Measurements from ENCODE around the gene TRIM2.

TRIM2 gene

GRCh38 chr4:153344131-153345011 is 140.1 kb downstream of the TRIM2 start, which contains the start of gene MND1:
TSS of gene MND1 (plus strand) at chr4:153344688. CDS start at chr4:153344738, 50 bp downstream.
- peak; percentile 84 for DNase-seq

GRCh38 chr4:153345012-153345981 is 141.1 kb downstream of the TRIM2 start:
- peak; percentile 55 for DNase-seq

- no peak for DNase-seq
These were observed 141.8 kb downstream of the TRIM2 start for GRCh38 chr4:153346031-153346430.

GRCh38 chr4:153346563-153346962 is 142.3 kb downstream of the TRIM2 start:
- no peak for DNase-seq

- no peak for DNase-seq
These were observed 142.9 kb downstream of the TRIM2 start for GRCh38 chr4:153347117-153347516.

- no peak for DNase-seq
These were observed 143.8 kb downstream of the TRIM2 start for GRCh38 chr4:153348006-153348405.

GRCh38 chr4:153349206-153349805 is 145.1 kb downstream of the TRIM2 start:
- DNase-seq: no peak

- DNase-seq: no peak
These were observed 157.9 kb downstream of the TRIM2 start for GRCh38 chr4:153362184-153362583.

- no peak for DNase-seq
These were observed 159.8 kb downstream of the TRIM2 start for GRCh38 chr4:153364061-153364460.

GRCh38 chr4:153365003-153365402 is 160.8 kb downstream of the TRIM2 start:
- DNase-seq: peak; percentile 19

GRCh38 chr4:153366486-153366885 is 162.2 kb downstream of the TRIM2 start:
- DNase-seq: no peak

- DNase-seq: no peak
These were observed 162.8 kb downstream of the TRIM2 start for GRCh38 chr4:153367092-153367491.

- DNase-seq: no peak
These were observed 164.8 kb downstream of the TRIM2 start for GRCh38 chr4:153369021-153369420.

GRCh38 chr4:153371701-153372234 is 167.5 kb downstream of the TRIM2 start:
- no peak for DNase-seq

GRCh38 chr4:153372967-153373562 is 168.8 kb downstream of the TRIM2 start:
- DNase-seq: no peak

GRCh38 chr4:153374442-153374841 is 170.2 kb downstream of the TRIM2 start:
- DNase-seq: no peak

GRCh38 chr4:153375303-153375702 is 171.1 kb downstream of the TRIM2 start:
- DNase-seq: no peak

GRCh38 chr4:153383131-153383530 is 178.9 kb downstream of the TRIM2 start:
- no peak for DNase-seq

GRCh38 chr4:153384160-153384559 is 179.9 kb downstream of the TRIM2 start:
- no peak for DNase-seq

GRCh38 chr4:153385784-153386183 is 181.5 kb downstream of the TRIM2 start:
- no peak for DNase-seq

- DNase-seq: no peak
These were observed 183.7 kb downstream of the TRIM2 start for GRCh38 chr4:153387981-153388380.
